Endothelial cell of umbilical vein (primary cell): Measurements from ENCODE around the gene RBM18. TPM values are rescaled to one million over a fixed set of nuclear protein-coding genes. Genes with fewer than 3 reads are reported as not detected.

Experiments used
- BruUV-seq: library from RNA; stranded (reverse); fragments of 400-500 nt; replicated peaks from 2 replicates; lab custom pipeline; 2021; lab: Mats Ljungman, UMichigan
- CTCF ChIA-PET: fragments of 300-600, 350-600 bp; sonication (Branson Sonifier 250); formaldehyde crosslinking; loops from one replicate; lab custom pipeline; 2021; ENCODE audit warnings: antibody characterized with exemption, inconsistent platforms; lab: Charles Lee
- POLR2A ChIA-PET: fragments of 300-600, 350-600 bp; sonication (Branson Sonifier 250); formaldehyde crosslinking; loops from one replicate; lab custom pipeline; 2021; ENCODE audit warnings: antibody characterized with exemption, inconsistent platforms; lab: Charles Lee
- DNase-seq: peaks from one replicate; pipeline ENCODE4 v3.0.0-alpha.2; 2011; ENCODE audit warnings: low read depth, low spot score
- FAIRE-seq: peaks from 2 replicates; lab custom pipeline; 2011; peaks lifted over from hg19 to GRCh38; lab: Jason Lieb, UNC
- H2AFZ ChIP-seq: 2 replicates; pipeline ENCODE4 v1.6.0; 2012; ENCODE audit warnings: low read depth, low read length, control low read depth, inconsistent platforms
- H3K27ac ChIP-seq: 2 replicates; pipeline ENCODE4 v1.5.1; 2011; ENCODE audit warnings: low read depth, mild to moderate bottlenecking, control low read depth, low read length, moderate library complexity; ENCODE audit not compliant: insufficient read depth
- H3K27me3 ChIP-seq, 2 experiments: 2 replicates each; pipeline versions ENCODE4 v1.6.0 to v1.6.1; 2011; ENCODE audit warnings: low read length in 2 of 2, mixed read lengths in 1 of 2; ENCODE audit not compliant: control insufficient read depth in 2 of 2, insufficient read depth in 2 of 2
- H3K36me3 ChIP-seq, 2 experiments: 2 replicates in 1 of 2; 3 replicates in 1 of 2; pipeline ENCODE4 v1.5.1; 2011; ENCODE audit warnings: low read length in 2 of 2, mild to moderate bottlenecking in 1 of 2, moderate library complexity in 1 of 2; ENCODE audit not compliant: control insufficient read depth in 2 of 2, insufficient read depth in 2 of 2; ENCODE audit errors: extremely low read depth in 1 of 2
- H3K4me1 ChIP-seq: 3 replicates; pipeline ENCODE4 v1.5.1; 2011; ENCODE audit warnings: mild to moderate bottlenecking, low read length; ENCODE audit not compliant: control insufficient read depth, insufficient read depth; ENCODE audit errors: extremely low read depth
- H3K4me2 ChIP-seq: 2 replicates; pipeline ENCODE4 v1.6.1; 2011; ENCODE audit warnings: low read length, control low read depth, mixed read lengths; ENCODE audit not compliant: insufficient read depth
- H3K4me3 ChIP-seq, 3 experiments: fragments of 200-600 bp in 1 of 3; sonication (generic), shearing (Covaris generic) in 1 of 3; replicated peaks in 1 of 3; 2 replicates each; pipeline ENCODE4 v1.5.1; 2011 to 2016; ENCODE audit warnings: control low read depth in 3 of 3, low read length in 3 of 3, mild to moderate bottlenecking in 2 of 3, inconsistent platforms in 1 of 3, low read depth in 1 of 3, moderate library complexity in 1 of 3; ENCODE audit not compliant: insufficient read depth in 1 of 3
- H3K79me2 ChIP-seq: 2 replicates; pipeline ENCODE4 v1.6.0; 2012; ENCODE audit warnings: low read length, inconsistent platforms; ENCODE audit not compliant: control insufficient read depth, insufficient read depth
- H3K9ac ChIP-seq: replicated peaks from 2 replicates; pipeline ENCODE3; 2011; ENCODE audit warnings: low read length, control low read depth; ENCODE audit not compliant: insufficient read depth; ENCODE audit errors: extremely low read depth
- H3K9me1 ChIP-seq: replicated peaks from 3 replicates; pipeline ENCODE4 v1.6.0; 2011; ENCODE audit warnings: mild to moderate bottlenecking, low read length; ENCODE audit not compliant: control insufficient read depth, insufficient read depth; ENCODE audit errors: extremely low read depth
- H3K9me3 ChIP-seq: replicated peaks from 2 replicates; pipeline ENCODE4 v1.5.1; 2012; ENCODE audit warnings: low read length, inconsistent platforms; ENCODE audit not compliant: control insufficient read depth, insufficient read depth
- H4K20me1 ChIP-seq: replicated peaks from 2 replicates; pipeline ENCODE3; 2011; ENCODE audit warnings: mild to moderate bottlenecking, low read length; ENCODE audit not compliant: control insufficient read depth, insufficient read depth; ENCODE audit errors: extremely low read depth
- CTCF ChIP-seq, 2 donors: IDR thresholded peaks; 1 replicate in 1 of 2; 2 replicates in 1 of 2; pipeline ENCODE4 v1.5.1; 2011; ENCODE audit warnings: low read length in 2 of 2, mild to moderate bottlenecking in 2 of 2, moderate library complexity in 2 of 2, control low read depth in 1 of 2, inconsistent platforms in 1 of 2, low read depth in 1 of 2; ENCODE audit not compliant: insufficient read depth in 1 of 2; ENCODE audit errors: extremely low read depth in 1 of 2
- EZH2 ChIP-seq: IDR thresholded peaks from 2 replicates; pipeline ENCODE4 v1.6.1; 2012; ENCODE audit warnings: borderline replicate concordance, low read depth, mild to moderate bottlenecking, moderate library complexity, low read length, inconsistent platforms; ENCODE audit not compliant: severe bottlenecking
- FOS ChIP-seq: IDR thresholded peaks from 2 replicates; pipeline ENCODE4 v1.6.1; 2011; ENCODE audit warnings: mild to moderate bottlenecking, low read length, moderate library complexity, borderline replicate concordance; ENCODE audit not compliant: insufficient read depth
- GATA2 ChIP-seq: IDR thresholded peaks from 2 replicates; pipeline ENCODE4 v1.7.0; 2011; ENCODE audit warnings: low read depth, mild to moderate bottlenecking, moderate library complexity, mixed read lengths, low read length; ENCODE audit not compliant: insufficient read length, insufficient read depth
- JUN ChIP-seq: IDR thresholded peaks from 2 replicates; pipeline ENCODE4 v1.6.1; 2011; ENCODE audit warnings: borderline replicate concordance, low read depth; ENCODE audit not compliant: insufficient read length, insufficient read depth
- MAX ChIP-seq: IDR thresholded peaks from 2 replicates; pipeline ENCODE4 v1.6.1; 2011; ENCODE audit not compliant: insufficient read depth, insufficient read length
- MYC ChIP-seq: IDR thresholded peaks from one replicate; pipeline ENCODE4 v1.6.1; 2011; ENCODE audit warnings: mild to moderate bottlenecking, low read depth, low read length
- POLR2A ChIP-seq: IDR thresholded peaks from 2 replicates; pipeline ENCODE4 v1.6.1; 2012; ENCODE audit warnings: low read depth, mild to moderate bottlenecking, control low read depth, low read length
- POLR2AphosphoS5 ChIP-seq: IDR thresholded peaks from 2 replicates; pipeline ENCODE4 v1.6.1; 2012; ENCODE audit warnings: low read depth, mild to moderate bottlenecking, control low read depth, low read length, moderate library complexity; ENCODE audit not compliant: insufficient read depth
- dilution Hi-C: fragments of 300-500 bp; cut with MboI; formaldehyde crosslinking; loops from one replicate; pipeline ENCODE4 v1.15.0; 2019; ENCODE audit warnings: low sequenced_read_pairs; ENCODE audit not compliant: extremely low pct_ligation_motif_present
- intact Hi-C: fragments of 100-400 bp; cut with micrococcal nuclease; formaldehyde crosslinking; loops from one replicate; pipeline ENCODE4 v1.10.0; 2022
- polyA plus RNA-seq, 4 experiments: library from polyadenylated mRNA; depleted of rRNA in 3 of 4; stranded (reverse) in 3 of 4; unstranded in 1 of 4; fragments of >200 nt; gene quantifications; 2 replicates each; pipeline versions ENCODE4 v1.2.1 to v1.2.3, GENCODE V29; 2011 to 2012; ENCODE audit warnings: missing spikeins in 1 of 4
- total RNA-seq: library from RNA; stranded (reverse); gene quantifications from 2 replicates; pipeline ENCODE4 v1.2.3, GENCODE V29; 2021

RBM18 gene
- total and polyA plus RNA-seq, 2 donors (not counting 3 experiments of a cell fraction or from before 2014, with no cell fraction given), result 7.9 to 26.9 TPM

GRCh38 chr9:122216138-122216797 is 48.4 kb downstream of the RBM18 start:
- dilution Hi-C loops, result no loop called here
- no peak for FAIRE-seq
- no peaks in the 10 kb centered on the region for H3K36me3 ChIP-seq
- no peak overlapping the region for H3K9ac ChIP-seq
- H3K27me3 ChIP-seq, result peaks cover 19 to 36% of the 10 kb centered on the region in 2 experiments
- BruUV-seq, result no TSS peak
- no peak overlapping the region for H2AFZ ChIP-seq
- no peak overlapping the region for H3K4me3 ChIP-seq
- no peaks in the 10 kb centered on the region for H3K9me3 ChIP-seq
- CTCF ChIA-PET, result interaction anchor here (1.0 kb wide), 2 partner anchors 15 to 64 kb away, joined by 3 read pairs; no protein-coding TSS in a partner anchor
- H3K27ac ChIP-seq, result no peak overlapping the region
- intact Hi-C loops, result no loop called here
- H3K4me1 ChIP-seq, result peaks cover 9% of the 10 kb centered on the region
- no peaks in the 10 kb centered on the region for H4K20me1 ChIP-seq
- no peak overlapping the region for H3K4me2 ChIP-seq
- TF ChIP-seq FOS, result no peak
- TF ChIP-seq POLR2A, result no peak
- TF ChIP-seq EZH2, result no peak
- no peak for TF ChIP-seq MAX
- TF ChIP-seq POLR2AphosphoS5, result no peak
- no peak for TF ChIP-seq JUN
- TF ChIP-seq MYC, result no peak
- TF ChIP-seq CTCF (IDR thresholded peaks at IDR 0.05; ENCODE audit: extremely low read depth in 1 of 2, insufficient read depth in 1 of 2, low read depth in 1 of 2, low read length in 2 of 2), result no peak
- no peak for TF ChIP-seq GATA2
- H3K79me2 ChIP-seq, result no peaks in the 10 kb centered on the region
- DNase-seq, result no peak
- no peaks in the 10 kb centered on the region for H3K9me1 ChIP-seq
- POLR2A ChIA-PET, result no interaction called here
